ENCODE results near the gene CDKL1. TPM values are rescaled to one million over a fixed set of nuclear protein-coding genes. Genes with fewer than 3 reads are reported as not detected.

CDKL1 gene
- polyA plus RNA-seq, 2 of the 4 experiments (the other 2 are of a cell fraction), result 10.2 to 11.0 TPM

DNA sequence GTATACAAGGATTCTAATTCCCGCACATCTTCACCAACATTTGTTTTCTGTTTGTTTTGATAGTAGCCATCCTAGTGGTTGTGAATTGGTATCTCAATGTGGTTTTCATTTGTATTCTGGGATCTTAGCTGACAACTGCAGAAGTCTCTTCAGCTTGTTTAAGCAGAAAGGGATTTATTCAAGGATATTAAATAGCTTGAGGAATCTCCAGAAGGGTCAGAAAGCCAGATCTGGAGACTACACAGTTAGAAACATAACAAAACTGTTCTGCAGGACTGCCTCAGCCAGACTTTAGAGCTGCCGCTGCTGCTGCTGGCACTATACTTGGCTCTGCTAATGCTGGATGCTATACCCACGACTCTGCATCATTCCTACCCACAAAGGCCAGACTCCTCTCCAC is 13.4 kb upstream of the CDKL1 start:
- ChIA-PET POLR2A (no interaction called here), CTCF (interaction anchor here (1.1 kb wide), 1 partner anchor 14 kb away, joined by 3 read pairs; no protein-coding TSS in a partner anchor)
- peaks cover 8% of the 10 kb centered on the region; the same call in 1 of the 3 replicates for H3K9me3 ChIP-seq
- no peak overlapping the region for H3K4me3 ChIP-seq
- no peak for FAIRE-seq
- DNase-seq (ENCODE audit: low read depth in 1 of 2, low spot score in 1 of 2), result no peak
- ATAC-seq, result no peak
- TF ChIP-seq MAZ (IDR thresholded peaks at IDR 0.05; ENCODE audit: borderline replicate concordance, low read depth, low read length) (no peak), POLR2A (IDR thresholded peaks at IDR 0.05; ENCODE audit: low read length) (no peak), RFX5 (IDR thresholded peaks at IDR 0.05) (no peak), CHD4 (IDR thresholded peaks at IDR 0.05; ENCODE audit: borderline replicate concordance) (no peak)
- no peaks in the 10 kb centered on the region for H3K4me1 ChIP-seq
- 82% methylated on average over 3 of the region's 3 CpGs for WGBS (ENCODE audit: missing lambda C conversion rate)
- no peak overlapping the region for H3K4me2 ChIP-seq
- no peak overlapping the region for H3K27ac ChIP-seq

DNA sequence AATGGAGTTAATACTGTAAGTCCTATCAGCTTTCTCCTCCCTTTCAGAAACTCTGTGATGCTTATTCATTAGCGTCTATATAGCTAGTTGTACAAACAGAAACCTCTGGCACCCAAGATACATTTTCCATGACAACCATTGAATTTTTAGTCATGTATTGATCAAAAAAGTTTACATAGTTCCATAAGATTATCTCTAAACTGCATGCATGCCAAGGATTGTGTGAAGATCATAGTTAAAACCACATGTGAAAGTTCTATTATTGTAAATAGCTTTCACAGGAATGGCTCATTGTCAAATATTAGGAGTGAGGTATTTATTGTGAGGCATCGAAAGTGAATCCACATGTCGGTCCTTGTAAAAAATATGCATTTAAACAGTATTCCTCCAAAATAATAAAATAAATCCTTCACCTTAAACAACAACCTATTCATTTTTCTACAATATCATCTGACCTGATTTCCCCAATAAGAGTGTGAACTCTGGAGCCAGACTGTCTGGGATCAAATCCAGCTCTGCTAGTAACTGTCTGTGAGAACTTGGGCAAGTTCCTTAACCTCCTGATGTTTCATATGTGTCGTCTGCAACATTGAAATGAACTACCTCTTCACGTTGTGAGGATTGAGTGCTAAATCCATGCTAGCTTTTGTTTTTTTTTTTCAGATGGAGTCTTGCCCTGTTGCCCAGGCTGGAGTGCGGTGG is 10.6 kb upstream of the CDKL1 start:
- ChIA-PET POLR2A (no interaction called here), CTCF (interaction anchor here (0.6 kb wide), 1 partner anchor 620 kb away, joined by 8 read pairs; no protein-coding TSS in a partner anchor)
- no peak for TF ChIP-seq RFX5 (IDR thresholded peaks at IDR 0.05)
- TF ChIP-seq HEYL (CRISPR knock-in tag; IDR thresholded peaks at IDR 0.05), result no peak
- TF ChIP-seq PHF8 (IDR thresholded peaks at IDR 0.05; ENCODE audit: borderline replicate concordance, low read depth), result no peak
- TF ChIP-seq EHF (CRISPR knock-in tag; IDR thresholded peaks at IDR 0.05), result no peak
- TF ChIP-seq RARB (CRISPR knock-in tag; IDR thresholded peaks at IDR 0.05), result no peak
- no peak for TF ChIP-seq ZNF302 (CRISPR knock-in tag; IDR thresholded peaks at IDR 0.05)
- no peak for TF ChIP-seq SMC3 (IDR thresholded peaks at IDR 0.05)
- no peak for TF ChIP-seq MAFK (IDR thresholded peaks at IDR 0.05; ENCODE audit: partially characterized antibody)
- no peak for TF ChIP-seq HDAC2 (IDR thresholded peaks at IDR 0.05)
- no peak for DNase-seq (ENCODE audit: low read depth in 1 of 2, low spot score in 1 of 2)
- peaks cover 3% of the 10 kb centered on the region; the same call in 1 of the 3 replicates for H3K4me1 ChIP-seq
- no peak for ATAC-seq
- H3K27ac ChIP-seq, result no peak overlapping the region
- H3K4me2 ChIP-seq, result no peak overlapping the region
- WGBS (ENCODE audit: missing lambda C conversion rate), result 91% methylated on average over 6 of the region's 6 CpGs
- H3K9me3 ChIP-seq, result peaks cover 8% of the 10 kb centered on the region; the same call in 1 of the 3 replicates
- H3K4me3 ChIP-seq, result no peak overlapping the region
- FAIRE-seq, result no peak

DNA sequence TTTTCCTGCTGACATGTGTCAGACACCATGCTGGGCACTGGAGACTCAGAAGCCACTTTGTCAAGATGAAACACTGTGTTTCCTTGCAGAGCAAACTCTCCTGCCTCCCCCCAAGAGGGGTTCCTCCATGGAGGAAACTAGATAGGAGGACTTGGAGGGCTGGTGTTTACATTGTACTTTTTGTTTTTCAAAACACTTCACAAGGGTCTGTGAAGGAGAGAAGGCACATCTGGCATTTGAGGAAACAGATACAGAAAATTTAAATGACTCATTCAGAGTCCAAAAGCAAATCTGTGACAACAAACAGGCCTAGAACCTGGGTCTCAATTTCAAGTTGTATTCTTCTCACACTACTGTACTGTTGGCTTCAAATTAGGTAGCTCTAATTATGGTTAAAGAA is 6.7 kb upstream of the CDKL1 start:
- Histone ChIP-seq H3K4me3 (no peak overlapping the region), H3K4me2 (no peak overlapping the region), H3K27ac (no peak overlapping the region), H3K9me3 (peaks cover 5% of the 10 kb centered on the region; the same call in 1 of the 3 replicates), H3K4me1 (peaks cover 3% of the 10 kb centered on the region; the same call in 1 of the 3 replicates)
- CTCF ChIA-PET, result no interaction called here
- ATAC-seq, result no peak; a peak in 1 of 6 replicates
- no peak for FAIRE-seq
- TF ChIP-seq RCOR1 (IDR thresholded peaks at IDR 0.05; ENCODE audit: low read depth, low read length) (no peak), SREBF2 (IDR thresholded peaks at IDR 0.05) (no peak), HOXB13 (CRISPR knock-in tag; IDR thresholded peaks at IDR 0.05; ENCODE audit: low read depth) (no peak)
- POLR2A ChIA-PET, result no interaction called here
- DNase-seq (ENCODE audit: low read depth in 1 of 2, low spot score in 1 of 2), result no peak

DNA sequence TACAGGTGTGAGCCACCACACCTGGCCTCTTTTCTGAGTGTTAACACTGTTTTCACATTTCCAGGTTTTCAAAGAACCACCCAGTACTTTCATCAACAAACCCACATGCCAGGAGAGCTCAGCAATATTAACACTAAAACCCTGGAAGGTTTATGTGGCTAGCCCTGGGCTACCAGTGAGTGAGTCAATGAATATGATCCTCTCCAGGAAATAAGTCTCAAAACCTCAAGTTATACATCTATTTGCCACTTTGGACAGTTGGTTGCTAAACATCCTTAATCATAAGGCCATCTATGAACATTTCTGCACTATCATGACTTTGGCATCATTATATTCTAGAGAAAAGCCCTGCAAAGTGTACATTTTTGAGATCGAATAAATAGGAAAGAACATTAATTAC is 6.3 kb upstream of the CDKL1 start:
- Histone ChIP-seq H3K9me3 (peaks cover 3% of the 10 kb centered on the region; the same call in 1 of the 3 replicates), H3K4me3 (no peak overlapping the region), H3K4me2 (no peak overlapping the region), H3K27ac (no peak overlapping the region), H3K4me1 (peaks cover 7% of the 10 kb centered on the region)
- TF ChIP-seq, protein P1, sequence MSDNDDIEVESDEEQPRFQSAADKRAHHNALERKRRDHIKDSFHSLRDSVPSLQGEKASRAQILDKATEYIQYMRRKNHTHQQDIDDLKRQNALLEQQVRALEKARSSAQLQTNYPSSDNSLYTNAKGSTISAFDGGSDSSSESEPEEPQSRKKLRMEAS (IDR thresholded peaks at IDR 0.05), result no peak
- TF ChIP-seq POLR2A (IDR thresholded peaks at IDR 0.05; ENCODE audit: low read length), result no peak
- no peak for TF ChIP-seq CBX2 (IDR thresholded peaks at IDR 0.05; ENCODE audit: borderline replicate concordance, low read depth)
- TF ChIP-seq, protein P2, sequence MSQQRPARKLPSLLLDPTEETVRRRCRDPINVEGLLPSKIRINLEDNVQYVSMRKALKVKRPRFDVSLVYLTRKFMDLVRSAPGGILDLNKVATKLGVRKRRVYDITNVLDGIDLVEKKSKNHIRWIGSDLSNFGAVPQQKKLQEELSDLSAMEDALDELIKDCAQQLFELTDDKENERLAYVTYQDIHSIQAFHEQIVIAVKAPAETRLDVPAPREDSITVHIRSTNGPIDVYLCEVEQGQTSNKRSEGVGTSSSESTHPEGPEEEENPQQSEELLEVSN (IDR thresholded peaks at IDR 0.05; ENCODE audit: borderline replicate concordance, low read depth), result no peak
- TF ChIP-seq, protein P3, sequence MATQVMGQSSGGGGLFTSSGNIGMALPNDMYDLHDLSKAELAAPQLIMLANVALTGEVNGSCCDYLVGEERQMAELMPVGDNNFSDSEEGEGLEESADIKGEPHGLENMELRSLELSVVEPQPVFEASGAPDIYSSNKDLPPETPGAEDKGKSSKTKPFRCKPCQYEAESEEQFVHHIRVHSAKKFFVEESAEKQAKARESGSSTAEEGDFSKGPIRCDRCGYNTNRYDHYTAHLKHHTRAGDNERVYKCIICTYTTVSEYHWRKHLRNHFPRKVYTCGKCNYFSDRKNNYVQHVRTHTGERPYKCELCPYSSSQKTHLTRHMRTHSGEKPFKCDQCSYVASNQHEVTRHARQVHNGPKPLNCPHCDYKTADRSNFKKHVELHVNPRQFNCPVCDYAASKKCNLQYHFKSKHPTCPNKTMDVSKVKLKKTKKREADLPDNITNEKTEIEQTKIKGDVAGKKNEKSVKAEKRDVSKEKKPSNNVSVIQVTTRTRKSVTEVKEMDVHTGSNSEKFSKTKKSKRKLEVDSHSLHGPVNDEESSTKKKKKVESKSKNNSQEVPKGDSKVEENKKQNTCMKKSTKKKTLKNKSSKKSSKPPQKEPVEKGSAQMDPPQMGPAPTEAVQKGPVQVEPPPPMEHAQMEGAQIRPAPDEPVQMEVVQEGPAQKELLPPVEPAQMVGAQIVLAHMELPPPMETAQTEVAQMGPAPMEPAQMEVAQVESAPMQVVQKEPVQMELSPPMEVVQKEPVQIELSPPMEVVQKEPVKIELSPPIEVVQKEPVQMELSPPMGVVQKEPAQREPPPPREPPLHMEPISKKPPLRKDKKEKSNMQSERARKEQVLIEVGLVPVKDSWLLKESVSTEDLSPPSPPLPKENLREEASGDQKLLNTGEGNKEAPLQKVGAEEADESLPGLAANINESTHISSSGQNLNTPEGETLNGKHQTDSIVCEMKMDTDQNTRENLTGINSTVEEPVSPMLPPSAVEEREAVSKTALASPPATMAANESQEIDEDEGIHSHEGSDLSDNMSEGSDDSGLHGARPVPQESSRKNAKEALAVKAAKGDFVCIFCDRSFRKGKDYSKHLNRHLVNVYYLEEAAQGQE (IDR thresholded peaks at IDR 0.05), result no peak
- TF ChIP-seq CHD4 (IDR thresholded peaks at IDR 0.05; ENCODE audit: borderline replicate concordance), result no peak
- no peak for TF ChIP-seq SMC3 (IDR thresholded peaks at IDR 0.05)
- POLR2A ChIA-PET, result no interaction called here
- DNase-seq (ENCODE audit: low read depth in 1 of 2, low spot score in 1 of 2) (no peak), ATAC-seq (no peak), FAIRE-seq (no peak)
- CTCF ChIA-PET, result no interaction called here
- WGBS (ENCODE audit: missing lambda C conversion rate), result 66% methylated on average over 1 of the region's 1 CpG
